Endothelial cell of umbilical vein (primary cell): ENCODE measurements around the gene PILRB. TPM values are rescaled to one million over a fixed set of nuclear protein-coding genes. Genes with fewer than 3 reads are reported as not detected.
"Not testable (repeated sequence)": the region's sequence is repeated elsewhere in the genome, so short reads cannot be mapped to it uniquely, and the experiment has no call there.

Source experiments
- BruUV-seq: library from RNA; stranded (reverse); fragments of 400-500 nt; replicated peaks from 2 replicates; lab custom pipeline; 2021; lab: Mats Ljungman, UMichigan
- CTCF ChIA-PET: fragments of 300-600, 350-600 bp; sonication (Branson Sonifier 250); formaldehyde crosslinking; loops from one replicate; lab custom pipeline; 2021; ENCODE audit warnings: antibody characterized with exemption, inconsistent platforms; lab: Charles Lee
- POLR2A ChIA-PET: fragments of 300-600, 350-600 bp; sonication (Branson Sonifier 250); formaldehyde crosslinking; loops from one replicate; lab custom pipeline; 2021; ENCODE audit warnings: antibody characterized with exemption, inconsistent platforms; lab: Charles Lee
- DNase-seq: peaks from one replicate; pipeline ENCODE4 v3.0.0-alpha.2; 2011; ENCODE audit warnings: low read depth, low spot score
- FAIRE-seq: peaks from 2 replicates; lab custom pipeline; 2011; peaks lifted over from hg19 to GRCh38; lab: Jason Lieb, UNC
- H2AFZ ChIP-seq: 2 replicates; pipeline ENCODE4 v1.6.0; 2012; ENCODE audit warnings: low read depth, low read length, control low read depth, inconsistent platforms
- H3K27ac ChIP-seq: 2 replicates; pipeline ENCODE4 v1.5.1; 2011; ENCODE audit warnings: low read depth, mild to moderate bottlenecking, control low read depth, low read length, moderate library complexity; ENCODE audit not compliant: insufficient read depth
- H3K27me3 ChIP-seq, 2 experiments: 2 replicates each; pipeline versions ENCODE4 v1.6.0 to v1.6.1; 2011; ENCODE audit warnings: low read length in 2 of 2, mixed read lengths in 1 of 2; ENCODE audit not compliant: control insufficient read depth in 2 of 2, insufficient read depth in 2 of 2
- H3K36me3 ChIP-seq, 2 experiments: 2 replicates in 1 of 2; 3 replicates in 1 of 2; pipeline ENCODE4 v1.5.1; 2011; ENCODE audit warnings: low read length in 2 of 2, mild to moderate bottlenecking in 1 of 2, moderate library complexity in 1 of 2; ENCODE audit not compliant: control insufficient read depth in 2 of 2, insufficient read depth in 2 of 2; ENCODE audit errors: extremely low read depth in 1 of 2
- H3K4me1 ChIP-seq: 3 replicates; pipeline ENCODE4 v1.5.1; 2011; ENCODE audit warnings: mild to moderate bottlenecking, low read length; ENCODE audit not compliant: control insufficient read depth, insufficient read depth; ENCODE audit errors: extremely low read depth
- H3K4me2 ChIP-seq: 2 replicates; pipeline ENCODE4 v1.6.1; 2011; ENCODE audit warnings: low read length, control low read depth, mixed read lengths; ENCODE audit not compliant: insufficient read depth
- H3K4me3 ChIP-seq, 3 experiments: fragments of 200-600 bp in 1 of 3; sonication (generic), shearing (Covaris generic) in 1 of 3; replicated peaks in 1 of 3; 2 replicates each; pipeline ENCODE4 v1.5.1; 2011 to 2016; ENCODE audit warnings: control low read depth in 3 of 3, low read length in 3 of 3, mild to moderate bottlenecking in 2 of 3, inconsistent platforms in 1 of 3, low read depth in 1 of 3, moderate library complexity in 1 of 3; ENCODE audit not compliant: insufficient read depth in 1 of 3
- H3K79me2 ChIP-seq: 2 replicates; pipeline ENCODE4 v1.6.0; 2012; ENCODE audit warnings: low read length, inconsistent platforms; ENCODE audit not compliant: control insufficient read depth, insufficient read depth
- H3K9ac ChIP-seq: replicated peaks from 2 replicates; pipeline ENCODE3; 2011; ENCODE audit warnings: low read length, control low read depth; ENCODE audit not compliant: insufficient read depth; ENCODE audit errors: extremely low read depth
- H3K9me1 ChIP-seq: replicated peaks from 3 replicates; pipeline ENCODE4 v1.6.0; 2011; ENCODE audit warnings: mild to moderate bottlenecking, low read length; ENCODE audit not compliant: control insufficient read depth, insufficient read depth; ENCODE audit errors: extremely low read depth
- H3K9me3 ChIP-seq: replicated peaks from 2 replicates; pipeline ENCODE4 v1.5.1; 2012; ENCODE audit warnings: low read length, inconsistent platforms; ENCODE audit not compliant: control insufficient read depth, insufficient read depth
- H4K20me1 ChIP-seq: replicated peaks from 2 replicates; pipeline ENCODE3; 2011; ENCODE audit warnings: mild to moderate bottlenecking, low read length; ENCODE audit not compliant: control insufficient read depth, insufficient read depth; ENCODE audit errors: extremely low read depth
- CTCF ChIP-seq, 2 donors: IDR thresholded peaks; 1 replicate in 1 of 2; 2 replicates in 1 of 2; pipeline ENCODE4 v1.5.1; 2011; ENCODE audit warnings: low read length in 2 of 2, mild to moderate bottlenecking in 2 of 2, moderate library complexity in 2 of 2, control low read depth in 1 of 2, inconsistent platforms in 1 of 2, low read depth in 1 of 2; ENCODE audit not compliant: insufficient read depth in 1 of 2; ENCODE audit errors: extremely low read depth in 1 of 2
- EZH2 ChIP-seq: IDR thresholded peaks from 2 replicates; pipeline ENCODE4 v1.6.1; 2012; ENCODE audit warnings: borderline replicate concordance, low read depth, mild to moderate bottlenecking, moderate library complexity, low read length, inconsistent platforms; ENCODE audit not compliant: severe bottlenecking
- FOS ChIP-seq: IDR thresholded peaks from 2 replicates; pipeline ENCODE4 v1.6.1; 2011; ENCODE audit warnings: mild to moderate bottlenecking, low read length, moderate library complexity, borderline replicate concordance; ENCODE audit not compliant: insufficient read depth
- GATA2 ChIP-seq: IDR thresholded peaks from 2 replicates; pipeline ENCODE4 v1.7.0; 2011; ENCODE audit warnings: low read depth, mild to moderate bottlenecking, moderate library complexity, mixed read lengths, low read length; ENCODE audit not compliant: insufficient read length, insufficient read depth
- JUN ChIP-seq: IDR thresholded peaks from 2 replicates; pipeline ENCODE4 v1.6.1; 2011; ENCODE audit warnings: borderline replicate concordance, low read depth; ENCODE audit not compliant: insufficient read length, insufficient read depth
- MAX ChIP-seq: IDR thresholded peaks from 2 replicates; pipeline ENCODE4 v1.6.1; 2011; ENCODE audit not compliant: insufficient read depth, insufficient read length
- MYC ChIP-seq: IDR thresholded peaks from one replicate; pipeline ENCODE4 v1.6.1; 2011; ENCODE audit warnings: mild to moderate bottlenecking, low read depth, low read length
- POLR2A ChIP-seq: IDR thresholded peaks from 2 replicates; pipeline ENCODE4 v1.6.1; 2012; ENCODE audit warnings: low read depth, mild to moderate bottlenecking, control low read depth, low read length
- POLR2AphosphoS5 ChIP-seq: IDR thresholded peaks from 2 replicates; pipeline ENCODE4 v1.6.1; 2012; ENCODE audit warnings: low read depth, mild to moderate bottlenecking, control low read depth, low read length, moderate library complexity; ENCODE audit not compliant: insufficient read depth
- dilution Hi-C: fragments of 300-500 bp; cut with MboI; formaldehyde crosslinking; loops from one replicate; pipeline ENCODE4 v1.15.0; 2019; ENCODE audit warnings: low sequenced_read_pairs; ENCODE audit not compliant: extremely low pct_ligation_motif_present
- intact Hi-C: fragments of 100-400 bp; cut with micrococcal nuclease; formaldehyde crosslinking; loops from one replicate; pipeline ENCODE4 v1.10.0; 2022
- polyA plus RNA-seq, 4 experiments: library from polyadenylated mRNA; depleted of rRNA in 3 of 4; stranded (reverse) in 3 of 4; unstranded in 1 of 4; fragments of >200 nt; gene quantifications; 2 replicates each; pipeline versions ENCODE4 v1.2.1 to v1.2.3, GENCODE V29; 2011 to 2012; ENCODE audit warnings: missing spikeins in 1 of 4
- total RNA-seq: library from RNA; stranded (reverse); gene quantifications from 2 replicates; pipeline ENCODE4 v1.2.3, GENCODE V29; 2021

PILRB gene
- total and polyA plus RNA-seq, 2 donors (not counting 3 experiments of a cell fraction or from before 2014, with no cell fraction given): 42.5 to 45.2 TPM

GRCh38 chr7:100380196-100380595, 22.3 kb downstream of the PILRB start:
- intact Hi-C loops: no loop called here
- H3K4me3 ChIP-seq: no peak overlapping the region
- H2AFZ ChIP-seq: no peak overlapping the region
- no peak for TF ChIP-seq MAX
- no peak for TF ChIP-seq GATA2
- no peak for TF ChIP-seq JUN
- TF ChIP-seq POLR2A: no peak
- TF ChIP-seq CTCF (IDR thresholded peaks at IDR 0.05; ENCODE audit: extremely low read depth in 1 of 2, insufficient read depth in 1 of 2, low read depth in 1 of 2, low read length in 2 of 2): no peak
- no peak for TF ChIP-seq FOS
- no peak for TF ChIP-seq MYC
- no peak for TF ChIP-seq EZH2
- no peak for TF ChIP-seq POLR2AphosphoS5
- no peak overlapping the region for H3K4me2 ChIP-seq
- dilution Hi-C loops: no loop called here
- peaks cover 6% of the 10 kb centered on the region for H3K4me1 ChIP-seq
- FAIRE-seq: no peak
- no peaks in the 10 kb centered on the region for H3K9me3 ChIP-seq
- ChIA-PET POLR2A (no interaction called here), CTCF (interaction anchor here (0.6 kb wide), 1 partner anchor 272 kb away, joined by 3 read pairs; no protein-coding TSS in a partner anchor)
- H3K79me2 ChIP-seq: no peaks in the 10 kb centered on the region
- DNase-seq: no peak
- no peaks in the 10 kb centered on the region for H3K36me3 ChIP-seq
- peaks cover 0 to 1% of the 10 kb centered on the region in 2 experiments for H3K27me3 ChIP-seq
- no peak overlapping the region for H3K27ac ChIP-seq
- H4K20me1 ChIP-seq: no peaks in the 10 kb centered on the region
- no peaks in the 10 kb centered on the region for H3K9me1 ChIP-seq
- BruUV-seq: no TSS peak
- H3K9ac ChIP-seq: no peak overlapping the region

- DNase-seq, BruUV-seq, H3K9me3 ChIP-seq, H3K27ac ChIP-seq, H3K79me2 ChIP-seq, H4K20me1 ChIP-seq, H3K9ac ChIP-seq, FAIRE-seq, H3K9me1 ChIP-seq, H3K4me2 ChIP-seq, dilution Hi-C loops, POLR2A ChIA-PET, H3K27me3 ChIP-seq, H3K4me3 ChIP-seq, H3K4me1 ChIP-seq, H2AFZ ChIP-seq, intact Hi-C loops, H3K36me3 ChIP-seq: not testable (repeated sequence)
- CTCF ChIA-PET: interaction anchor here (1.4 to 2.9 kb wide), 2 partner anchors 26 to 191 kb away, joined by 3 to 12 read pairs; no protein-coding TSS in a partner anchor
Measured at GRCh38 chr7:100381531-100382233, 23.8 kb downstream of the PILRB start.
